Sigmoid colon (tissue), 7 donors: ENCODE data around the gene TECPR2. TPM values are rescaled to one million over a fixed set of nuclear protein-coding genes. Genes with fewer than 3 reads are reported as not detected.

Experiments
- DNase-seq: peaks from one replicate; pipeline ENCODE4 v3.0.0-alpha.2; 2019
- H3K27ac ChIP-seq, 4 donors: fragments of 200-600 bp; sonication (generic); one replicate each; pipeline ENCODE4 v1.5.1; 2016 to 2019; ENCODE audit warnings: mild to moderate bottlenecking in 1 of 4
- H3K27me3 ChIP-seq, 3 donors: fragments of 200-600 bp; sonication (generic); one replicate each; pipeline ENCODE4 v1.5.1; 2019; ENCODE audit warnings: mild to moderate bottlenecking in 1 of 3
- H3K36me3 ChIP-seq, 4 donors: fragments of 200-600 bp; sonication (generic); one replicate each; pipeline ENCODE4 v1.5.1; 2016 to 2019
- H3K4me1 ChIP-seq, 4 donors: fragments of 200-600 bp; sonication (generic); one replicate each; pipeline ENCODE4 v1.5.1; 2017 to 2019
- H3K4me3 ChIP-seq, 4 donors: fragments of 200-600 bp; sonication (generic); one replicate each; pipeline ENCODE4 v1.5.1; 2017 to 2019; ENCODE audit warnings: mild to moderate bottlenecking in 2 of 4, moderate library complexity in 1 of 4
- H3K9me3 ChIP-seq, 4 donors: fragments of 200-600 bp in 3 of 4; sonication (generic) in 3 of 4; one replicate each; pipeline versions ENCODE4 v1.5.1 to v1.6.1; 2013 to 2019
- CTCF ChIP-seq, 4 experiments: fragments of 450-650 bp in 3 of 4; fragments of 200-600 bp in 1 of 4; IDR thresholded peaks; one replicate each; pipeline ENCODE4 v1.5.1; 2016 to 2019; ENCODE audit warnings: antibody characterized with exemption in 4 of 4, mild to moderate bottlenecking in 3 of 4, moderate library complexity in 2 of 4
- EP300 ChIP-seq, 4 donors: sonication (generic); formaldehyde crosslinking; IDR thresholded peaks; one replicate each; pipeline ENCODE4 v1.6.1; 2017; ENCODE audit warnings: antibody characterized with exemption in 4 of 4
- POLR2A ChIP-seq, 2 donors: fragments of 450-650 bp; IDR thresholded peaks; one replicate each; pipeline ENCODE4 v1.6.1; 2016; ENCODE audit warnings: antibody characterized with exemption in 2 of 2, mild to moderate bottlenecking in 2 of 2, moderate library complexity in 2 of 2
- POLR2AphosphoS5 ChIP-seq, 4 donors: sonication (generic); formaldehyde crosslinking; IDR thresholded peaks; one replicate each; pipeline ENCODE4 v1.6.1; 2017; ENCODE audit warnings: antibody characterized with exemption in 4 of 4
- WGBS, 2 donors: extraction: QIAGEN DNeasy Blood & Tissue Kit; methylation state at CpG; one replicate each; pipeline ENCODE4 v1.1.7; 2013; 5-methylcytosine and 5-hydroxymethylcytosine counted together
- intact Hi-C: fragments of 100-400 bp; cut with DNase I; formaldehyde crosslinking; loops from one replicate; pipeline ENCODE4 v1.15.1; 2023
- polyA plus RNA-seq, 3 donors: library from polyadenylated mRNA; stranded (reverse); fragments of 200-250 nt; gene quantifications; one replicate each; pipeline ENCODE4 v1.2.3, GENCODE V29; 2013
- total RNA-seq, 4 donors: library from RNA; depleted of rRNA; stranded (reverse); fragments of >200 nt; gene quantifications; one replicate each; pipeline ENCODE4 v1.1.0, GENCODE V29; 2016
- donor health status: healthy with polysubstance abuse.
- donor health status: Bipolar disorder and iron deficiency.
- donor health status: healthy.

The TECPR2 gene
- total and polyA plus RNA-seq, 7 donors, result 2.1 to 51.0 (median 15.3) TPM

GRCh38 chr14:102403028-102403427, 40.3 kb downstream of the TECPR2 start:
- Histone ChIP-seq H3K9me3 (peaks cover 0 to 8% (median 0%) of the 10 kb centered on the region in 4 donors), H3K4me3 (no peak overlapping the region), H3K27me3 (no peaks in the 10 kb centered on the region), H3K4me1 (peaks cover 0 to 14% (median 13%) of the 10 kb centered on the region in 4 donors), H3K27ac (no peak overlapping the region), H3K36me3 (no peaks in the 10 kb centered on the region)
- intact Hi-C loops, result no loop called here
- TF ChIP-seq CTCF (IDR thresholded peaks at IDR 0.05), result no peak
- no peak for TF ChIP-seq EP300 (IDR thresholded peaks at IDR 0.05)
- TF ChIP-seq POLR2A (IDR thresholded peaks at IDR 0.05), result no peak
- no peak for TF ChIP-seq POLR2AphosphoS5 (IDR thresholded peaks at IDR 0.05)
- no peak for DNase-seq

- H3K27ac ChIP-seq, result peak overlapping the region; percentile 72 to 90 (median 81)
- 92 to 93% methylated on average over 7 of the region's 7 CpGs for WGBS, 2 donors
- intact Hi-C loops, result no loop called here
Measured at GRCh38 chr14:102407258-102407657, 44.5 kb downstream of the TECPR2 start.

GRCh38 chr14:102408724-102409123, 46.0 kb downstream of the TECPR2 start:
- intact Hi-C loops, result loop anchor here (2.0 kb wide), 1 partner anchor 46 kb away; the partner anchor contains the start of genes CINP and TECPR2
- no peak for DNase-seq
- Histone ChIP-seq H3K4me3 (no peak overlapping the region), H3K36me3 (no peaks in the 10 kb centered on the region), H3K9me3 (no peaks in the 10 kb centered on the region), H3K27ac (peak overlapping the region; percentile 72 to 90 (median 81)), H3K27me3 (no peaks in the 10 kb centered on the region), H3K4me1 (peaks cover 0 to 28% (median 27%) of the 10 kb centered on the region in 4 donors)
- TF ChIP-seq EP300 (IDR thresholded peaks at IDR 0.05) (no peak), POLR2AphosphoS5 (IDR thresholded peaks at IDR 0.05) (peak in 1 of 4 donors; percentile 13), CTCF (IDR thresholded peaks at IDR 0.05) (no peak), POLR2A (IDR thresholded peaks at IDR 0.05) (no peak)

More at GRCh38 chr14:102407258-102407657, 44.5 kb downstream of the TECPR2 start:
- Histone ChIP-seq H3K4me1 (peaks cover 0 to 28% (median 27%) of the 10 kb centered on the region in 4 donors), H3K4me3 (no peak overlapping the region), H3K27me3 (no peaks in the 10 kb centered on the region), H3K36me3 (no peaks in the 10 kb centered on the region), H3K9me3 (no peaks in the 10 kb centered on the region)
- DNase-seq, result no peak
- TF ChIP-seq EP300 (IDR thresholded peaks at IDR 0.05), result peak in 1 of 4 donors; percentile 71
- TF ChIP-seq POLR2AphosphoS5 (IDR thresholded peaks at IDR 0.05), result peak in 1 of 4 donors; percentile 52
- TF ChIP-seq CTCF (IDR thresholded peaks at IDR 0.05), result no peak
- no peak for TF ChIP-seq POLR2A (IDR thresholded peaks at IDR 0.05)

GRCh38 chr14:102415671-102416070, 52.9 kb downstream of the TECPR2 start:
- H3K36me3 ChIP-seq, result peaks cover 0 to 25% (median 12%) of the 10 kb centered on the region in 4 donors
- DNase-seq, result peak; percentile 54
- H3K4me1 ChIP-seq, result peaks cover 0 to 16% (median 12%) of the 10 kb centered on the region in 4 donors
- no peak overlapping the region for H3K4me3 ChIP-seq
- intact Hi-C loops, result no loop called here
- H3K27ac ChIP-seq, result peak overlapping the region in 1 of 4 donors; percentile 47
- no peaks in the 10 kb centered on the region for H3K27me3 ChIP-seq
- no peak for TF ChIP-seq POLR2A (IDR thresholded peaks at IDR 0.05)
- TF ChIP-seq EP300 (IDR thresholded peaks at IDR 0.05), result no peak
- TF ChIP-seq POLR2AphosphoS5 (IDR thresholded peaks at IDR 0.05), result no peak
- no peak for TF ChIP-seq CTCF (IDR thresholded peaks at IDR 0.05)
- no peaks in the 10 kb centered on the region for H3K9me3 ChIP-seq
- 95% methylated on average over 16 of the region's 16 CpGs for WGBS, 2 donors

- H3K36me3 ChIP-seq, result peaks cover 0 to 25% (median 12%) of the 10 kb centered on the region in 4 donors
Measured at GRCh38 chr14:102417001-102417431, 54.3 kb downstream of the TECPR2 start.

More at GRCh38 chr14:102417001-102417431, 54.3 kb downstream of the TECPR2 start:
- intact Hi-C loops, result no loop called here
- 88 to 92% methylated on average over 9 of the region's 9 CpGs for WGBS, 2 donors
- Histone ChIP-seq H3K9me3 (no peaks in the 10 kb centered on the region), H3K27me3 (no peaks in the 10 kb centered on the region), H3K4me3 (no peak overlapping the region), H3K27ac (peak overlapping the region in 3 of 4 donors; percentile 37 to 53 (median 47)), H3K4me1 (peaks cover 0 to 16% (median 12%) of the 10 kb centered on the region in 4 donors)
- peak; percentile 6 for DNase-seq
- TF ChIP-seq POLR2AphosphoS5 (IDR thresholded peaks at IDR 0.05) (no peak), CTCF (IDR thresholded peaks at IDR 0.05) (no peak), EP300 (IDR thresholded peaks at IDR 0.05) (no peak), POLR2A (IDR thresholded peaks at IDR 0.05) (no peak)
